22Rv1 (cell line): ENCODE results near the gene SYNGR3.

Experiments used
- ZFX ChIP-seq: fragments of 450-650 bp; IDR thresholded peaks from 2 replicates; pipeline ENCODE4 v1.6.1; 2017; ENCODE audit warnings: antibody characterized with exemption, borderline replicate concordance
- TF ChIP-seq, protein P1 (sequence below): fragments of 450-650 bp; IDR thresholded peaks from 2 replicates; pipeline ENCODE4 v1.5.1; 2017; ENCODE audit warnings: mild to moderate bottlenecking

DNA sequence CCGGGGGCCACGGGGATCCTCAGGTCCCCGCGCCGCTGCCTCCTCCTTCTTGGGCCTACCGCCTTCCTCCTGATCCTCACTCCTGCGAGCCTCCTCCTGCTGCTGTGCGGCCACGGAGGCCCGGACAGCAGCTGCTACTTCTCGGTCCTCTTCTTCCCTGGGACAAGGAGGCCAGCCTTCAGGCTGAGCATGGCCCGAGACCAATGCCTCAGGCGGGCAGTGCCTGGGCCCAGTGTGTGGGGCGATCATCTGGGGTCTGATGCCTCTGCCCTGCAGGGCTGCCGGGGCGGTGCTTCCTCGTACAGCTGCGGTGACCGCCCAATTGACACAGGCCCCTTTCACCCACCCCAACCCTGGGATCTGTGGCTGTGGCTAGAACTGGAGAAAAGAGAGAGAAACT, 11.3 kb downstream of the SYNGR3 start:
- TF ChIP-seq, protein P1, sequence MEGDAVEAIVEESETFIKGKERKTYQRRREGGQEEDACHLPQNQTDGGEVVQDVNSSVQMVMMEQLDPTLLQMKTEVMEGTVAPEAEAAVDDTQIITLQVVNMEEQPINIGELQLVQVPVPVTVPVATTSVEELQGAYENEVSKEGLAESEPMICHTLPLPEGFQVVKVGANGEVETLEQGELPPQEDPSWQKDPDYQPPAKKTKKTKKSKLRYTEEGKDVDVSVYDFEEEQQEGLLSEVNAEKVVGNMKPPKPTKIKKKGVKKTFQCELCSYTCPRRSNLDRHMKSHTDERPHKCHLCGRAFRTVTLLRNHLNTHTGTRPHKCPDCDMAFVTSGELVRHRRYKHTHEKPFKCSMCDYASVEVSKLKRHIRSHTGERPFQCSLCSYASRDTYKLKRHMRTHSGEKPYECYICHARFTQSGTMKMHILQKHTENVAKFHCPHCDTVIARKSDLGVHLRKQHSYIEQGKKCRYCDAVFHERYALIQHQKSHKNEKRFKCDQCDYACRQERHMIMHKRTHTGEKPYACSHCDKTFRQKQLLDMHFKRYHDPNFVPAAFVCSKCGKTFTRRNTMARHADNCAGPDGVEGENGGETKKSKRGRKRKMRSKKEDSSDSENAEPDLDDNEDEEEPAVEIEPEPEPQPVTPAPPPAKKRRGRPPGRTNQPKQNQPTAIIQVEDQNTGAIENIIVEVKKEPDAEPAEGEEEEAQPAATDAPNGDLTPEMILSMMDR, result no peak
- no peak for TF ChIP-seq ZFX
